Measurements from ENCODE around the gene OCLN. TPM values are rescaled to one million over a fixed set of nuclear protein-coding genes. Genes with fewer than 3 reads are reported as not detected.
"Not testable (repeated sequence)": the region's sequence is repeated elsewhere in the genome, so short reads cannot be mapped to it uniquely, and the experiment has no call there.

The OCLN gene
- total and polyA plus RNA-seq, 4 donors, result 6.1 to 40.6 (median 9.8) TPM

GRCh38 chr5:69455428-69455988 is 37.1 kb upstream of the OCLN start:
- not testable (repeated sequence) for H3K4me1 ChIP-seq (ENCODE audit: control insufficient read depth, insufficient read depth, low read length); H3K27me3 ChIP-seq (ENCODE audit: control insufficient read depth, insufficient read depth, low read length); H3K4me3 ChIP-seq (ENCODE audit: low read depth, low read length); DNase-seq (ENCODE audit: low read depth in 4 of 6, low spot score in 6 of 6); H3K36me3 ChIP-seq (ENCODE audit: control insufficient read depth, insufficient read depth, low read length); H3K27ac ChIP-seq (ENCODE audit: low read depth, low read length); H3K9me3 ChIP-seq (ENCODE audit: control insufficient read depth, insufficient read depth, low read length)
- WGBS (ENCODE audit: insufficient coverage), result no CpG with 5 or more reads among the region's 7 CpGs

GRCh38 chr5:69462170-69462569 is 30.4 kb upstream of the OCLN start:
- H3K36me3 ChIP-seq (ENCODE audit: control insufficient read depth, insufficient read depth, low read length), result no peaks in the 10 kb centered on the region
- no peak for DNase-seq (ENCODE audit: low read depth in 4 of 6, low spot score in 6 of 6)
- H3K4me3 ChIP-seq (ENCODE audit: low read depth, low read length), result no peak overlapping the region
- H3K4me1 ChIP-seq (ENCODE audit: control insufficient read depth, insufficient read depth, low read length), result no peaks in the 10 kb centered on the region
- WGBS (ENCODE audit: insufficient coverage), result 90% methylated on average over 1 of the region's 1 CpG
- no peaks in the 10 kb centered on the region for H3K9me3 ChIP-seq (ENCODE audit: control insufficient read depth, insufficient read depth, low read length)
- H3K27me3 ChIP-seq (ENCODE audit: control insufficient read depth, insufficient read depth, low read length), result no peaks in the 10 kb centered on the region
- H3K27ac ChIP-seq (ENCODE audit: low read depth, low read length), result no peak overlapping the region

- not testable (repeated sequence) for DNase-seq (ENCODE audit: low read depth in 4 of 6, low spot score in 6 of 6); H3K36me3 ChIP-seq (ENCODE audit: control insufficient read depth, insufficient read depth, low read length); H3K4me1 ChIP-seq (ENCODE audit: control insufficient read depth, insufficient read depth, low read length); H3K4me3 ChIP-seq (ENCODE audit: low read depth, low read length); H3K9me3 ChIP-seq (ENCODE audit: control insufficient read depth, insufficient read depth, low read length); H3K27ac ChIP-seq (ENCODE audit: low read depth, low read length); H3K27me3 ChIP-seq (ENCODE audit: control insufficient read depth, insufficient read depth, low read length)
- WGBS (ENCODE audit: insufficient coverage), result 67% methylated on average over 1 of the region's 3 CpGs
These were observed 26.2 kb upstream of the OCLN start for GRCh38 chr5:69466375-69466774.

- Histone ChIP-seq H3K27me3 (ENCODE audit: control insufficient read depth, insufficient read depth, low read length) (no peaks in the 10 kb centered on the region), H3K9me3 (ENCODE audit: control insufficient read depth, insufficient read depth, low read length) (no peaks in the 10 kb centered on the region), H3K27ac (ENCODE audit: low read depth, low read length) (no peak overlapping the region), H3K4me3 (ENCODE audit: low read depth, low read length) (no peak overlapping the region), H3K36me3 (ENCODE audit: control insufficient read depth, insufficient read depth, low read length) (no peaks in the 10 kb centered on the region), H3K4me1 (ENCODE audit: control insufficient read depth, insufficient read depth, low read length) (no peaks in the 10 kb centered on the region)
- WGBS (ENCODE audit: insufficient coverage), result 80% methylated on average over 1 of the region's 8 CpGs
- DNase-seq (ENCODE audit: low read depth in 4 of 6, low spot score in 6 of 6), result no peak
These were observed 25.0 kb upstream of the OCLN start for GRCh38 chr5:69467442-69468225.

GRCh38 chr5:69468631-69469030 is 24.0 kb upstream of the OCLN start:
- DNase-seq (ENCODE audit: low read depth in 4 of 6, low spot score in 6 of 6), result peak in 1 of 6 donors; percentile 8
- Histone ChIP-seq H3K4me1 (ENCODE audit: control insufficient read depth, insufficient read depth, low read length) (no peaks in the 10 kb centered on the region), H3K4me3 (ENCODE audit: low read depth, low read length) (no peak overlapping the region), H3K27me3 (ENCODE audit: control insufficient read depth, insufficient read depth, low read length) (no peaks in the 10 kb centered on the region), H3K9me3 (ENCODE audit: control insufficient read depth, insufficient read depth, low read length) (no peaks in the 10 kb centered on the region), H3K27ac (ENCODE audit: low read depth, low read length) (no peak overlapping the region), H3K36me3 (ENCODE audit: control insufficient read depth, insufficient read depth, low read length) (no peaks in the 10 kb centered on the region)
- 43% methylated on average over 1 of the region's 1 CpG for WGBS (ENCODE audit: insufficient coverage)

- WGBS (ENCODE audit: insufficient coverage), result 80% methylated on average over 1 of the region's 6 CpGs
These were observed 21.1 kb upstream of the OCLN start for GRCh38 chr5:69471516-69471915.

GRCh38 chr5:69472535-69473143 is 20.0 kb upstream of the OCLN start:
- not testable (repeated sequence) for H3K4me3 ChIP-seq (ENCODE audit: low read depth, low read length); DNase-seq (ENCODE audit: low read depth in 4 of 6, low spot score in 6 of 6); H3K27me3 ChIP-seq (ENCODE audit: control insufficient read depth, insufficient read depth, low read length); H3K4me1 ChIP-seq (ENCODE audit: control insufficient read depth, insufficient read depth, low read length); H3K36me3 ChIP-seq (ENCODE audit: control insufficient read depth, insufficient read depth, low read length); H3K27ac ChIP-seq (ENCODE audit: low read depth, low read length); H3K9me3 ChIP-seq (ENCODE audit: control insufficient read depth, insufficient read depth, low read length)
- 91% methylated on average over 9 of the region's 16 CpGs for WGBS (ENCODE audit: insufficient coverage)

More at GRCh38 chr5:69471516-69471915, 21.1 kb upstream of the OCLN start:
- H3K36me3 ChIP-seq (ENCODE audit: control insufficient read depth, insufficient read depth, low read length); H3K27ac ChIP-seq (ENCODE audit: low read depth, low read length); H3K9me3 ChIP-seq (ENCODE audit: control insufficient read depth, insufficient read depth, low read length); H3K4me1 ChIP-seq (ENCODE audit: control insufficient read depth, insufficient read depth, low read length); H3K4me3 ChIP-seq (ENCODE audit: low read depth, low read length); H3K27me3 ChIP-seq (ENCODE audit: control insufficient read depth, insufficient read depth, low read length); DNase-seq (ENCODE audit: low read depth in 4 of 6, low spot score in 6 of 6): not testable (repeated sequence)

- H3K4me3 ChIP-seq (ENCODE audit: low read depth, low read length), result no peak overlapping the region
- no peak overlapping the region for H3K27ac ChIP-seq (ENCODE audit: low read depth, low read length)
- no peaks in the 10 kb centered on the region for H3K9me3 ChIP-seq (ENCODE audit: control insufficient read depth, insufficient read depth, low read length)
- WGBS (ENCODE audit: insufficient coverage), result no CpG with 5 or more reads among the region's 1 CpG
- no peak for DNase-seq (ENCODE audit: low read depth in 4 of 6, low spot score in 6 of 6)
- no peaks in the 10 kb centered on the region for H3K27me3 ChIP-seq (ENCODE audit: control insufficient read depth, insufficient read depth, low read length)
- no peaks in the 10 kb centered on the region for H3K4me1 ChIP-seq (ENCODE audit: control insufficient read depth, insufficient read depth, low read length)
- no peaks in the 10 kb centered on the region for H3K36me3 ChIP-seq (ENCODE audit: control insufficient read depth, insufficient read depth, low read length)
These were observed 15.4 kb upstream of the OCLN start for GRCh38 chr5:69477170-69477569.

GRCh38 chr5:69478296-69478695 is 14.3 kb upstream of the OCLN start:
- WGBS (ENCODE audit: insufficient coverage), result 92% methylated on average over 6 of the region's 7 CpGs
- not testable (repeated sequence) for H3K4me1 ChIP-seq (ENCODE audit: control insufficient read depth, insufficient read depth, low read length); H3K27me3 ChIP-seq (ENCODE audit: control insufficient read depth, insufficient read depth, low read length); H3K27ac ChIP-seq (ENCODE audit: low read depth, low read length); H3K36me3 ChIP-seq (ENCODE audit: control insufficient read depth, insufficient read depth, low read length); DNase-seq (ENCODE audit: low read depth in 4 of 6, low spot score in 6 of 6); H3K4me3 ChIP-seq (ENCODE audit: low read depth, low read length); H3K9me3 ChIP-seq (ENCODE audit: control insufficient read depth, insufficient read depth, low read length)

GRCh38 chr5:69484891-69485290 is 7.7 kb upstream of the OCLN start:
- DNase-seq (ENCODE audit: low read depth in 4 of 6, low spot score in 6 of 6), result no peak
- Histone ChIP-seq H3K27ac (ENCODE audit: low read depth, low read length) (no peak overlapping the region), H3K4me3 (ENCODE audit: low read depth, low read length) (no peak overlapping the region), H3K27me3 (ENCODE audit: control insufficient read depth, insufficient read depth, low read length) (no peaks in the 10 kb centered on the region), H3K36me3 (ENCODE audit: control insufficient read depth, insufficient read depth, low read length) (no peaks in the 10 kb centered on the region), H3K4me1 (ENCODE audit: control insufficient read depth, insufficient read depth, low read length) (no peaks in the 10 kb centered on the region), H3K9me3 (ENCODE audit: control insufficient read depth, insufficient read depth, low read length) (no peaks in the 10 kb centered on the region)
- WGBS (ENCODE audit: insufficient coverage), result no CpG with 5 or more reads among the region's 7 CpGs

Measured in spinal cord (tissue), 10 donors.